CD4-positive, alpha-beta T cell treated with Interleukin-15 for 1 hour (primary cell): ENCODE data around the gene ECM1.

ENCODE experiments used
- DNase-seq: peaks from one replicate; pipeline ENCODE4 v3.0.0-alpha.2; 2020

The ECM1 gene

GRCh38 chr1:150513351-150513791, 5.5 kb downstream of the ECM1 start:
- DNase-seq = no peak

GRCh38 chr1:150514260-150514659, 6.4 kb downstream of the ECM1 start:
- no peak for DNase-seq

DNA sequence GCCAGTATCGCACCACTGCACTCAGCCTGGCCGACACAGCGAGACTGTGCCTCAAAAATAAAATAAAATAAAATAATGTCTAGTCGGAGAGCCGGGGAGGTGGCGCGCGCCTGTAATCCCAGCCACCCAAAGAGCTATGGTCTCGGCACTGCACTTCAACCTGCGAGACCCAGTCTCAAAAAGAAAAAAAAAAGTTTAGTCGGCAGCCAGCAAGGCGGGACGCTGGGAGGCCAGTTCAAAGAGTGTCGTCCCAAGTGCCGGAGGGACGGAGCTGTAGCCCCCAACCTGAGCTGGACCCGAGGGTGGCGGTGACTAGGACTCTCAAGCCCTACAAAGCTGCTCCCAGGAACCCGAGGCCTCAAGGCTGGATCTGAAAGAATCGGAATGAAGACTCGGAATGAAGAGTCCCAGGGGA, 7.0 kb downstream of the ECM1 start:
- DNase-seq = no peak

GRCh38 chr1:150515328-150516049, 7.6 kb downstream of the ECM1 start, which contains the start of gene FALEC:
TSS of gene FALEC (plus strand) at chr1:150515752.
- DNase-seq = peak; percentile 94

- no peak for DNase-seq
Measured at GRCh38 chr1:150516050-150516591, 8.2 kb downstream of the ECM1 start.

GRCh38 chr1:150516616-150517015, 8.7 kb downstream of the ECM1 start:
- DNase-seq = no peak

DNA sequence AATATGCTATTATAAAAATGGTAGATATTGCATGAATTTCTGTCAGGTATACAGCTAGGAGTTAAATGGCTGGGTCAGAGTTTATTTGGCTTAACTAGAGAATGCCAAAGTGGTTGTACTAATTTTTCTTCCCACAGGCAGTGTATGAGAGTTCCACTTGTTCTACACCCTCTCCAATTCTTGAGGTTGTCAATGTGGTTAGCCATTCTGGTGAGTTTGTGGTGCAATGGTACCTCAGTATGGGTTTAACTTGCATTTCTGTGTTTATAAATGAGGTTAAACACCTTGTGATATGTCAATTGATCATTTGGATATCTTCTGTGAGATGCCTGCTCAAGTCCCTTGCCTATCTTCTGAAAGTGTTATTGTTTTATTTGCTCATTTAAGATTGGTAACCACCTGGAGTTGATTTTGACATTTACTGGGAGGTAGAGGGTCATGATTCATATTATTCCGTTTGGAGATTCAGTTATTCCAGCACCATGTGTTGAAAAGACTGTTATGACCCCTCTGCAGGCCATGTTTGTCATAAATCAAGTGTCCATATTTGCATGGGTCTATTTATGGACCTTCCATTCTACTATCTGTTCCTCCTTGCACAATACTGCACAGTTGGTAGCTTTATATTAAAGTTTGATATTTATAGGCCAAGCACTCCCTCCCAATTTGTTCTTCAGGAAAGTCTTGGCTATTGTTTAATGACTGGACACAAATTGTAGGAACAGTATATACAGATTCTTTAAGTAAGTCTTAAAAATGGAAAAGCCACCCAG, 13.5 kb downstream of the ECM1 start:
- no peak for DNase-seq

DNA sequence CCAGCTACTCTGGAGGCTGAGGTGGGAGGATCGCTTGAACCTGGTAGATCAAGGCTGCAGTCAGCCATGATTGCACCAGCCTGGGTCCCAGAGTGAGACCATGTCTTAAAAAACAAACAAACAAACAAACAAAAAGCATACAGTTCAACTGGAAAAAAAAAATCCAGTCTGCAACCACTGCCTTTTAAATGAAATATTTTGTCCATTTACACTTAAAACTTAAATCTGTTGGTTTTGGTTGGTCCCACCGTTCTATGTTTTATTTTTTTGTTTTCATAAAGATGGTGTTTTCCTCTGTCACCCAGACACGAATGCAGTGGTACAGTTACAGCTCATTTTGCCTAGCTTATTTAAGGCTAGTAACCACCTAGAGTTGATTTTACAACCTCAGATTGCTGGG, 17.4 kb downstream of the ECM1 start:
- no peak for DNase-seq

DNA sequence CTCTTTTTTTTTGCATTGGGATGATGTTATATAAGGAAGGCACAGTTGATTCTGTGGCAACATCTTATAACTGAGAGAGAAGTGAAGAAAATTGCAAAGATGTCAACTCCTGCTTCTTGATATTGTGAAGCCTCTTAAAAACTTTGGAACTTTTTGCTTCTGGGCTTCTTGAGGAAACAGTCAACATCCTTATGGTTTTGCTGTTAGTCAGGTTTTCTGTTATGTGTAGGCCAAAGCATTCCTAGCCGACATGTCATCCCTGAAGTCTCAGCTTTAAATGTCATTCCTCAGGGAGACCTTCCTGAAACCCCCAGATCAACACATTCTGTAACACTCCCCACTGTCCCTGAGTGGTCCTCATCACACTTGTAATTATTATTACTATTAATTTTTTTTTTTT, 20.3 kb downstream of the ECM1 start:
- no peak for DNase-seq

- DNase-seq = no peak
Measured at GRCh38 chr1:150529017-150529416, 21.1 kb downstream of the ECM1 start.

DNA sequence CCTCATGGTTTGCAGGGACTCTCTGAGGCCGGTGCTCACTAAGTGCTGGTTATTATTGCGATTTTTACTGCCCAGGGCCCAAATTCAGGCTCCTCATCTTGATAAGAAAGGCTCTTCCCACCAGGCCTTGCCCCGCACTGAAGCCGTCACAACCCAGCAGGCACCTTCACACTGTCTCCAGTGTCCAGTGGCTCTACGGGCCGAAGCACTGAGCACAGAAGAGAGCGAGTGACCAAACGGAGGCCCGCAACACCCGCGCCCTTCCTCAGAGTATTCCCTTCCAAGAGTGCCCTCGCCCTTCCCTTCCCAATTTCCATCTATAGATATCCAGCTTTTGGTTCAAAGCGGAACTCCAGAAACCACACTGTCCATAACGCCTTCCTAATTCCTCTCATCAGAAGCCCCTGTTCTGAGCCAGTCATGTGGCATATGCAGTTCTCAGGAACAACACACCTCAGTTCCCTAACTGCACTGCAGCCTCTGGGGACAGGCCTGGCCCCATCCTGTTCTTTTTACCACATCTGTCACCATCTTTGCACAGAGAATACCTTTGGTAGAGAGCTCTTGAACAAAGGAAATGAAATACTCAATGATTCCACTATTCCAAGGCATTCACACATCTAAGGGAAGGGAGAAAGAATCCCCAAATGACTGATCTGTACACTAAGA, 22.7 kb downstream of the ECM1 start:
- DNase-seq = no peak

- DNase-seq = no peak
Measured at GRCh38 chr1:150532860-150533259, 25.0 kb downstream of the ECM1 start.

DNA sequence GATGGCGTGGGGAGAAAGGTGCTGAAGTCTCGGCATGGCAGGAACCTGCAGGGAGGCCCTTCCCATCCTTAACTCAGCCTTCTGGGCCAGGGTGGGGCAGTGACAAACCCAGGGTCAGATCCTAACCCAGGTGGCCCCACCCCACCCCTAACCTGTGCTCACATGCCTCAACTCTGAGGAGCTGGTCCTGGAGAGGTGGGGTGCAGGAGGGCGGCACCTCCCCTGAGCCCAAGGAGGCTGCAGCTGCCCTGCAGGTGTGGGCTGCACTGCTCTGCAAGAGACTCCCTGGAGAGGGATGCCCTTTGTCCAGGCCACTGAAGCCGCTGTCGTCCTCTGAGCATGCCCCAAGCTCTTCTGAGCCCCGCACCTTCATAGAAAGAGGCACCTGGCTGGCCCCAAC, 26.1 kb downstream of the ECM1 start:
- no peak for DNase-seq

GRCh38 chr1:150535511-150536287, 27.8 kb downstream of the ECM1 start:
- DNase-seq = no peak

DNA sequence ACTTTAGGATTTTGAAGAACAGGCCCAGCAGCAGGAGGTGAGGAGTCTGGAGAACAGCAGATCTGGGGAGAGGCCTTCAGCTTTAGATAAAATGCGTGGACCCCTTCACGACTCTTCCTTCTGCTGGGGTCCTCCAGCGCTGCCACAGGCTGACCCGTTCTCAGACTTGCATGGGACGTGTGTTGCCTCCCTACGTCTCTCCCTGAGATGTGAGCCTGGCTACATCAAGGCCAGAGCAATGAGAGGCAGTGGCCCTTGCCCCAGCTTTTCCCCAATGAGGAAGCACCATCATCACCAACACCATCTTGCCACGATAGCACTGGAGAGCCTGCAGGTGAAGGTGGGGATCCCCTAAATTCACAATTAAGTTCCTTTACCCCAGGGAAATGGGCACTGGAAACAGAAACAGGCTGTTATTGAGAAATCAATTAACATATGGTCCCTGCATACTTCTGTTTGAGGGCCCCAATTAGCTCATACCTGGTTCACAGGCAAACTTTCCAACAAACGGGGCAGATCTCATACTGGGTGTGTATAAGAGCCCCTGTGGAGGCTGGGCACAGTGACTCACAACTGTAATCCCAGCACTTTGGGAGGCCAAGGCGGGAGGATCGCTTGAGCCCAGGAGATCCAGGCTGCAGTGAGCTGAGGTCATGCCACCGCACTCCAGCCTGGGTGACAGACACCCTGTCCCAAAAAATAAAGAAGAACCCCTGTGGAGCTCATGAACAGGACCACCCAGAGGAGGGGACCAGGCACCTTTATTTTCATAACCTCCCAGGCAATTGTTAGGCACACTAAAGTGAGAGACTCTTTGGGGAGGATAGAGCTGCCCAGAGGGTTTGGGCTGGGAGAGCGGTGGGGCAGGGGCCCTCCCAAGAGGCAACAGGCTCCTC, 29.2 kb downstream of the ECM1 start:
- no peak for DNase-seq

DNA sequence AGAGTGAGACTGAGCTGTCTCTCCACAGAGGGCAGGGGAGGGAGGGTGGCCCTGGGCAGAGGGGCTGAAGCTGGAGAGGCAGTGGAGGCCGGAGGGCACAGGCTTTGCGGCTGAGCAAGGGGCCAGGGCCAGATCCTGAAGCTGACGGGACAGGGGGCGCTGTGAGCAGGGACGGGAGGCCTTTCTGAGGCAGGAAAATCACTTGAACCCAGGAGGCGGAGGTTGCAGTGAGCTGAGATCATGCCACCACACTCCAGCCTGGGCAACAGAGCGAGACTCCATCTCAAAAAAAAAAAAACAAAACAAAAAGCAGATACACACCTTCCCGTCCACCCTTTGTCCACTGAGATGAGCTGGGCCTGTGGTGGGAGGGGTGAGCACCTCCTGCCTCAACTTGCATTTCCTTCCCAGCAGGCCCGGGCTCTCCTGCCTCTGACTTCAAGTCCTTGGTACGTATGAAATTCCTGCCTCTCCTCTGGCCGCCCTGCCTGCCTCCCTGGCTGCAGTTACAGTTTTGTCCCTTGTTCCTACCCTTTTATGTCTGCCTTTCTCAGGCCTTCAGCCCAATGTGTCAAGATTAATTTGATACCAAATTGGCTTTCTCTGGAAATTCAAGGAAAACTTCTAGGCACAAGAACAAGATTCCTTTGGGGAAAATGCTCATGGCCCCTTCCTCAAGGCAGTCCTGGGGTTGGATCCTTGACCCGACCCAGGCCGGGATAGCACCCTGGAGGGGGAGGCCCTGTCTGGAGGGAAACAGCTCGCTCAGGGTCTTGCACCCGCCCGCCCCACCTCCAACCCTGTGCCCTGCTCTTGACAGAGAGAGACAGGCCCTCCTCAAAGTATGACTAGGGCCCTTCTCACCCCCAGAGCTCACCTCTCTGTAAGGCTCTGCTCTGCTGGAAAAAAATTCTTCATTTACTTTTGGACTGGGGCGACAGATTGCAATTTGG, 30.1 kb downstream of the ECM1 start:
- no peak for DNase-seq

- no peak for DNase-seq
Measured at GRCh38 chr1:150543500-150544143, 35.7 kb downstream of the ECM1 start.

- DNase-seq = no peak
Measured at GRCh38 chr1:150544204-150544603, 36.3 kb downstream of the ECM1 start.

DNA sequence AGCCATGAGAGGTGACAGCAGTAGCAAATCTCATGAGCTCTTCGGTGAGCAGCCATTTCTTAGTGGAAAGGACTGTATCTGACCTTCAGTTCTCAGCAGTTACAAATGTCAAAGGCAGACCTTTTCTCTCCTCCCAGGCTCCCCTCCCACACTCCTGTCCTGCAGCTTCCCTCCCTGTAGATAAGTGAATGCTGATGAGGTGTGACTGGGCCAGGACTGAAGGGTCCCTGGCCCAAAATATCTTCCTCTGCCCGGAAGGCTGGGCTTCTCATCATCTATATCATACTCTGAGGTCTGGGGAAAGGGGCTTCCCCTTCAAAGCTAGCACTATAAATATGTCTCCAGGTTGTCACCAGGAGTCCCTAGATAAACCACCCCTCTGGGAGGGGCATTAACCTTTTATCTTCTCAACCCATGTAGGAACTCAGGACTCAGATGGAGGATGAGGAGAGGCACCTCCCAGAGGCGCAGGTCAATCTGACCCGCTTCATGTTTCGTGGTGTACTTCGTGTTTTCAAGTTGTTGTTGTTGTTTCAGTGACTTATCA, 37.6 kb downstream of the ECM1 start:
- no peak for DNase-seq
